OCI-LY7 (cell line): ENCODE measurements around the gene NMD3. TPM values are rescaled to one million over a fixed set of nuclear protein-coding genes. Genes with fewer than 3 reads are reported as not detected.

Source experiments
- BruUV-seq: library from RNA; stranded (reverse); fragments of 400-500 nt; replicated peaks from 2 replicates; lab custom pipeline; 2021; lab: Mats Ljungman, UMichigan
- CTCF ChIA-PET: fragments of 300-600 bp; sonication (Branson Sonifier 250); formaldehyde crosslinking; loops from one replicate; lab custom pipeline; 2022; ENCODE audit warnings: antibody characterized with exemption; ENCODE audit not compliant: unreplicated experiment; lab: Charles Lee
- POLR2A ChIA-PET: fragments of 300-600 bp; sonication (Branson Sonifier 250); formaldehyde crosslinking; loops from one replicate; lab custom pipeline; 2022; ENCODE audit warnings: antibody characterized with exemption; lab: Charles Lee
- DNase-seq: peaks from one replicate; pipeline ENCODE4 v3.0.0-alpha.2; 2015; ENCODE audit warnings: low spot score
- H2AFZ ChIP-seq: fragments of 200-600 bp; sonication (generic), shearing (Covaris generic); 2 replicates; pipeline ENCODE4 v1.6.1; 2014; ENCODE audit warnings: mild to moderate bottlenecking, antibody characterized with exemption, low read length, moderate library complexity
- H3K27ac ChIP-seq: fragments of 200-600 bp; sonication (generic); 2 replicates; pipeline ENCODE4 v1.5.1; 2014; ENCODE audit warnings: mixed run types, low read depth, mild to moderate bottlenecking, moderate library complexity, low read length, inconsistent platforms; ENCODE audit not compliant: poor library complexity, severe bottlenecking
- H3K36me3 ChIP-seq: fragments of 200-600 bp; sonication (generic); 2 replicates; pipeline ENCODE4 v1.6.1; 2014; ENCODE audit warnings: mild to moderate bottlenecking, antibody characterized with exemption, low read length, moderate library complexity, mixed read lengths; ENCODE audit not compliant: insufficient read depth
- H3K4me1 ChIP-seq: fragments of 200-600 bp; sonication (generic); 2 replicates; pipeline ENCODE4 v1.5.1; 2014; ENCODE audit warnings: mild to moderate bottlenecking, low read length; ENCODE audit not compliant: insufficient read depth, poor library complexity, severe bottlenecking
- H3K4me2 ChIP-seq: fragments of 200-600 bp; sonication (generic); 2 replicates; pipeline ENCODE4 v1.6.1; 2014; ENCODE audit warnings: mild to moderate bottlenecking, low read length
- H3K4me3 ChIP-seq: fragments of 200-600 bp; sonication (generic); 2 replicates; pipeline ENCODE4 v1.5.1; 2014; ENCODE audit warnings: mild to moderate bottlenecking, low read depth, low read length; ENCODE audit not compliant: poor library complexity, severe bottlenecking
- H3K79me2 ChIP-seq: fragments of 200-600 bp; sonication (generic); 2 replicates; pipeline ENCODE4 v1.6.1; 2016; ENCODE audit warnings: low read depth, mild to moderate bottlenecking, low read length, moderate library complexity, mixed read lengths; ENCODE audit not compliant: insufficient read depth
- H3K9me2 ChIP-seq: fragments of 200-600 bp; sonication (generic); 2 replicates; pipeline ENCODE4 v1.6.1; 2016; ENCODE audit warnings: mild to moderate bottlenecking, low read length, mixed read lengths; ENCODE audit not compliant: insufficient read depth
- H3K9me3 ChIP-seq: fragments of 200-600 bp; sonication (generic); 2 replicates; pipeline ENCODE4 v1.6.1; 2014; ENCODE audit warnings: mild to moderate bottlenecking, mixed run types, low read length, mixed read lengths
- H4K20me1 ChIP-seq: fragments of 200-600 bp; sonication (generic); 2 replicates; pipeline ENCODE4 v1.6.1; 2014; ENCODE audit warnings: mild to moderate bottlenecking, antibody characterized with exemption, low read length, moderate library complexity, mixed read lengths; ENCODE audit not compliant: insufficient read depth
- CTCF ChIP-seq: fragments of 200-600 bp; sonication (generic); conservative IDR thresholded peaks from 2 replicates; pipeline ENCODE4 v1.5.1; 2014; ENCODE audit warnings: mild to moderate bottlenecking, antibody characterized with exemption, low read length, moderate library complexity, mixed read lengths
- EZH2phosphoT487 ChIP-seq: fragments of 200-600 bp; sonication (generic); IDR thresholded peaks from 2 replicates; pipeline ENCODE4 v1.6.1; 2018; ENCODE audit warnings: low read depth, borderline replicate concordance, mild to moderate bottlenecking, mixed run types, antibody characterized with exemption, low read length, moderate library complexity, mixed read lengths
- intact Hi-C: fragments of 100-400 bp; cut with micrococcal nuclease; formaldehyde crosslinking; loops from one replicate; pipeline ENCODE4 v1.10.0; 2022; ENCODE audit not compliant: unreplicated experiment
- total RNA-seq, 2 experiments: library from RNA; depleted of rRNA in 1 of 2; stranded (reverse); fragments of >200 nt in 1 of 2; shearing (Covaris generic) in 1 of 2; gene quantifications; 2 replicates each; pipeline ENCODE4 v1.2.3, GENCODE V29; 2014 to 2022

NMD3 gene
- total RNA-seq, 2 experiments from 2014 or later = 30.0 to 55.2 TPM

DNA sequence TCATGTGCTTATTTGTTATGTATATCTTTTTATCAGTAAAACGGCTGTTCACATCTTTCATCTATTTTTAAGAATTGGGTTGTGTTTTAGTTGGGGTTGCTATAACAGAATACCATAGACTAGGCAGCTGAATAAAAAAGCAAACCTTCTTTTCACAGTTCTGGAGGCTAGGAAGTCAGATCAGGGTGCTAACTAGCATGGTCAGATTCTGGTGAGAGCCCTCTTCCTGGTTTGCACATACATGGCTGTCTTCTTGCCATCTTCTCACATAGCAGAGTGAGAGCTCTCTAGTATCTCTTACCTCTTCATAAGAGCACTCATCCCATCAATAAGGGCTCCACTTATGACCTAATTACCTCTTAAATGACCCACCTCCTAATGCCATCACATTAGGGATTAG lies 33.8 kb downstream of the NMD3 start:
- Histone ChIP-seq H3K36me3 (peaks cover 81% of the 10 kb centered on the region), H3K79me2 (no peaks in the 10 kb centered on the region), H3K9me3 (no peaks in the 10 kb centered on the region), H2AFZ (no peak overlapping the region), H3K4me1 (no peaks in the 10 kb centered on the region), H3K4me3 (no peak overlapping the region), H3K9me2 (no peaks in the 10 kb centered on the region), H3K27ac (no peak overlapping the region), H3K4me2 (no peak overlapping the region), H4K20me1 (no peaks in the 10 kb centered on the region)
- ChIA-PET CTCF (no interaction called here), POLR2A (interaction anchor here (0.6 kb wide), 1 partner anchor 10 kb away, joined by 3 read pairs; no protein-coding TSS in a partner anchor)
- intact Hi-C loops = loop anchor here (5.0 kb wide), 1 partner anchor 33 kb away; the partner anchor contains the start of gene NMD3
- TF ChIP-seq CTCF = no peak
- no TSS peak for BruUV-seq
- no peak for DNase-seq

DNA sequence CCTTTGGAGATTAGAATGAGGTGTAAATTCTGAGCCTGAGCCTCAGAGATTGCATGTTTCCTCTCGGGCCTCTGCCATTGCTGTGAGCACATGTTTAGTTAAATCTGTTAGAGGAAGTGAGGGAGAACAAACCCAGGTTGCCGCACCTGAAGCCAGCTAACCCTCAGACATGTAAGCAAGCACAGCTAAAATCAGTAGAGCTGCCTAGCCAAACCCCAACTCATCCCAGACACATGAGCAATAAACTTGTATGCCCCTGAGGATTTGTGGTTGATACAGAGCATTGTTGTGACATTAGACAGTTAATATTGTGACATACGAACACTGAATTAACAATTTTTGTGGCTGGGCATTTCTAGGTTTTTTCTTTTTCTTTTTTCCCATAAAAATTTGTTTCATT lies 41.9 kb downstream of the NMD3 start:
- H3K79me2 ChIP-seq = no peaks in the 10 kb centered on the region
- intact Hi-C loops = no loop called here
- peaks cover 26% of the 10 kb centered on the region; the same call in 1 of the 2 replicates for H3K9me3 ChIP-seq
- no peak for DNase-seq
- H3K4me2 ChIP-seq = no peak overlapping the region
- H4K20me1 ChIP-seq = no peaks in the 10 kb centered on the region
- no peak overlapping the region for H3K4me3 ChIP-seq
- no peaks in the 10 kb centered on the region for H3K9me2 ChIP-seq
- CTCF ChIA-PET = no interaction called here
- peaks cover 54% of the 10 kb centered on the region for H3K36me3 ChIP-seq
- no peak overlapping the region for H2AFZ ChIP-seq
- POLR2A ChIA-PET = no interaction called here
- no peak overlapping the region for H3K27ac ChIP-seq
- no peak for TF ChIP-seq CTCF
- no peak for TF ChIP-seq EZH2phosphoT487
- H3K4me1 ChIP-seq = no peaks in the 10 kb centered on the region
- BruUV-seq = no TSS peak

- H3K27ac ChIP-seq = no peak overlapping the region
- H3K4me1 ChIP-seq = no peaks in the 10 kb centered on the region
- CTCF ChIA-PET = no interaction called here
- H3K4me3 ChIP-seq = no peak overlapping the region
- no peaks in the 10 kb centered on the region for H3K9me2 ChIP-seq
- no peak for TF ChIP-seq EZH2phosphoT487
- H3K9me3 ChIP-seq = peaks cover 26% of the 10 kb centered on the region; the same call in 1 of the 2 replicates
- no peak for DNase-seq
- intact Hi-C loops = no loop called here
- no peak overlapping the region for H2AFZ ChIP-seq
- peaks cover 47% of the 10 kb centered on the region for H3K36me3 ChIP-seq
- H4K20me1 ChIP-seq = no peaks in the 10 kb centered on the region
- H3K79me2 ChIP-seq = no peaks in the 10 kb centered on the region
- no peak overlapping the region for H3K4me2 ChIP-seq
- POLR2A ChIA-PET = no interaction called here
- BruUV-seq = no TSS peak
Observed at GRCh38 chr3:161264852-161265251, 43.7 kb downstream of the NMD3 start.
